HG03469 (cell line): ENCODE results near the gene PTAFR.

Experiments used
- ATAC-seq: cut with Tn5 transposase; IDR thresholded peaks from one replicate; pipeline ENCODE4 v1.9.1; 2021; ENCODE audit warnings: mild to moderate bottlenecking, moderate library complexity, moderate number of reproducible peaks; ENCODE audit not compliant: unreplicated experiment

The PTAFR gene, protein sequence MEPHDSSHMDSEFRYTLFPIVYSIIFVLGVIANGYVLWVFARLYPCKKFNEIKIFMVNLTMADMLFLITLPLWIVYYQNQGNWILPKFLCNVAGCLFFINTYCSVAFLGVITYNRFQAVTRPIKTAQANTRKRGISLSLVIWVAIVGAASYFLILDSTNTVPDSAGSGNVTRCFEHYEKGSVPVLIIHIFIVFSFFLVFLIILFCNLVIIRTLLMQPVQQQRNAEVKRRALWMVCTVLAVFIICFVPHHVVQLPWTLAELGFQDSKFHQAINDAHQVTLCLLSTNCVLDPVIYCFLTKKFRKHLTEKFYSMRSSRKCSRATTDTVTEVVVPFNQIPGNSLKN

GRCh38 chr1:28176492-28177470 is at the start of gene PTAFR:
Gene PTAFR, minus strand, starts transcription at chr1:28176690. Its CDS starts 25,669 bp downstream, at chr1:28151021.
- ATAC-seq = no peak

DNA sequence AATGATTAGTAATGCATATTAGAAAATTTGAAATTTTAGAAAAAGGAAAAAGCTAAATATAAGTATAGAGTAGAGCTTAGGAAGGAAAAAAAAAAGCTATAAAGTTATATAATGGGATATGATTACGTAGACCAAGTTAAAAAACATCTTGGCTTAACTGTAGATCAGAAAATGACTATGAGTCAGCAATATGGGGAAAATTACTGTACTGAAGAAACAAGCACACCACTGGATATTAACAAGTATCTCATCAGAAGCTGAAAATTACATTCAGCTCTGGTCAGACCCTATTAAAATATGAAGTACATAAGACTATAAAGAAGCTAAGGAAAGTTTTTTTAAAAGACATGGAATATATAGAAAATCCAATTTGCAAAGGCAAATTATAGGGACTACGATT is 36.8 kb upstream of the PTAFR start:
- no peak for ATAC-seq

DNA sequence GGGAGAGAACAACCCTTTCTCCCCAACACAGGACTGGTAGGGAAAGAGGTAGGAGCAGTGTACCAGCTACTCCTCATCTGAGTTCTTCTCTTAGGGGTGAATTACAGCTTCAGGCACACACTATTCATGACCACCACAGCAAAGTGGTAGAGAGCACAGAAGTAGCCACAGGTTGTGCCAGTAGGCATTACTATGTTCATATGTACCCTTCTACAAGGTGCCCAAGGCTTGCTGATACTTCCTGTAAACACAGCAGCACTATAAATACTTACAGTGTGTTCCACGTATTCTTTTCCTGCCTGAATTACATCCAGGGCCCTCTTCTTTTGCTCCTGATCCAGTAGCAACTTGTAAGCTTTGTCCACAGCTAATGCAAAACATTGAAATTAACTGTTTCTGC is 33.2 kb upstream of the PTAFR start:
- no peak for ATAC-seq

DNA sequence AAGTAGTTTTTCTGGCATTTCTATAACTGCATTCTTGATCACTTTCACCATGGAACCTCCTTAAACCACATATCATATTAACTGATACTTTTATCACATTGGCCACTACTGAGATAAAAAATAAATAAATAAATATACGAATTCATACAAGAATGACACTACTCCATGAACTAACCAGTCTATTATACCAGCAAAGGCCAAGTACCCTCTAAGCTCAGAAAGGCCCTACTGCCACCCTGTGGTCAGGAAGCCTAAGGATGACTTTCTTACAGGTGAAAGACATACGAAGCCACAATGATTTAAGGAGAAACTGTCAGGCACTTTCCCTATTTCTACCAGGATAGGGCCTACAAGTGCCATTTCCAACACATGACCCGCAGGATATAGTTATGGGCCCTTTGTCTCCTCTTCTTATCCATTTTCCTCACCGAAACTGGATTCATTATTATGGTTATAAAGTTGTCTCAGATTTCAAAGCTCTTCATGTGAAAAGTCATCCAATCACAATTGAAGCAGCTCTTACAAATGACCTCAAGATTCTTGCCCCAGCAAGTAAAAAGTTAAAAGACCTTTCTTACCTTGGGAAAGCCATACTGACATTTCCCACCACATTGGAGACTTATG is 32.4 kb upstream of the PTAFR start:
- ATAC-seq = no peak

DNA sequence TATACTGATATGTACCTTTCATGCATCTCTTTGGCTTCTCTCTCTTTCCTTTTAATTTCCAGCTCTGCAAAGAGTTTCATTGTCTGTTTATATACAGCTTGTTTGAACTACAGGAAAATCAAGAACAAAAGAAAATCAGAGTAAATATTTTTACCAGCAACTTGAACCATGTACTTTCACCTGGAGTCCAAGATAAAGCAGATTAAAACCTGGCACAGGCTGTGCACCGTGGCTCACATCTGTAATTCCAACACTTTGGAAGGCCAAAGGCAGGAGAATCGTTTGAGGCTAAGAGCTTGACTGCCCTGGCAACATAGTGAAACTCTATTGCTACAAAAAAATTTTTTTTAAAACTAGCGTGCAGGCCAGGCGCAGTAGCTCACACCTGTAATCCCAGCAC is 28.8 kb upstream of the PTAFR start:
- ATAC-seq = no peak

- no peak for ATAC-seq
Observed at GRCh38 chr1:28200234-28200873, 23.9 kb upstream of the PTAFR start.

DNA sequence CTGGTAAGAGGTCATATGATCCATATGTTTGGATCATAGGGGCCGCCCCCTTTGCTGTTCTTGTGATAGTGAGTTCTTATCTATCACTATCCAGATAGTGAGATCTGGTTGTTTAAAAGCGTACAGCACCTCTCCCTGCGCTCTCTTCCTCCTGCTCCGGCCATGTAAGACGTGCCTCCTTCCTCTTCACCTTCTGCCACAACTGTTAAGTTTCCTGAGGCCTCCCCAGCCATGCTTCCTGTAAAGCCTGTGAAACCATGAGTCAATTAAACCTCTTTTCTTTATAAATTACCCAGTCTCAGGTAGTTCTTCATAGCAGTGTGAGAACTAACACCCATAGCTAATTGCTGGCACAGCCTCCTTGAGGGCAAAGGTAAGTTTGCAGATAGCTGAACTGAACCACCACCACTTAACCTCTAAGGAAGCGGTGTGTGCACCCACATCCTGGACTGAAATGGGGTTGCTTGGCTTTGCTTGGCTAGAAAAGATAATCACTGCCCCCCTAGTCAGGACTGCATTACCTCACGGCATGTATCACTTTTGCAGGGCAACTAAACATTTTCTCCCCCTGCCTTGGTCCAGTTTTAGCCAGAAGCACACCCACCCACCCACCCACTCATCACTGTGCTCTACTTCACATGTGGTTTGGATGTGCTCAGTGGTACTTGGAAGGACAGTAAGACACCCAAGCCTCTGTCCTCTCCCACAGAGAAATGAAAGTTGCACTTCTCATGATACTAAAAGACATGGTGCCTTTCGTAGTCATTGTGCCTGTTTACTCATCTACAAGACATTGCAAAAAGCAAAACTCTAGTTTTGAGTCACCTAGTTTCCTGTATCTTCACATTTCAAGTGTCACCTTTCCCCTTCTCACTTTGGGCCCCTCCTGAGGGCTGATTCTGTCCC is 23.1 kb upstream of the PTAFR start:
- peak; percentile 82 for ATAC-seq

DNA sequence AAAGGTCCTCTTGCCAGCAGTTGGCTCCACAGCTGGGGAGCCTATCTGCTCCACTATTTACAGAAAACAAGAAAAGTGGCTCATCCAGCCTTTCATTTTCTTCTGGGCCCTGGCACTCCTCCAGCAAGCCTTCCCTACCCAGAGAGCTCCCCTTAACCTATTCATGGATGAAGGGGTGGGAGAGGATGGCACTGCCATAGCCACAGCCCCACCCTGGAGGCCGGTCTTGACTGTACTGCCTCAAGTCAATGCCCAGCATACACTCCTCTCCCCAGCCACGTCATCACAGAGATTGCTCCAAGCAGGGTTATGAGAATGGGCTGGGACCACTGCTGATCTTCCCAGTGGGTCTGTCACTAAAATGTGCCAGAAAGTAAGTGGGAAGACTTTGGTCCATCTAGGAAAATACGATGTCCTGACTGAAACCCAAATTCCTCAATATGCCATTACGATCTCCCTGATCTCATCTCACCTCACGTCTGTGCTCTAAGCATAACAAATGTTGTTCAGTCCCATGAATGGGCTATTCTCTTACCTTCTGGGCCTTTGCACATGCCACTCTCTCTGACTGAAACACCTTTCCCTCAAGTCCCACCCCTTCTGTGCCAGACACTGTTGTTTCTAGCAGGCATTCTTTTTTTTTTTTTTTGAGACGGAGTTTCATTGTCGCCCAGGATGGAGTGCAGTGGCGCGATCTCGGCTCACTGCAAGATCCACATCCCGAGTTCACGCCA is 21.4 kb upstream of the PTAFR start:
- ATAC-seq = no peak

- ATAC-seq = no peak
Observed at GRCh38 chr1:28196330-28196729, 19.8 kb upstream of the PTAFR start.

DNA sequence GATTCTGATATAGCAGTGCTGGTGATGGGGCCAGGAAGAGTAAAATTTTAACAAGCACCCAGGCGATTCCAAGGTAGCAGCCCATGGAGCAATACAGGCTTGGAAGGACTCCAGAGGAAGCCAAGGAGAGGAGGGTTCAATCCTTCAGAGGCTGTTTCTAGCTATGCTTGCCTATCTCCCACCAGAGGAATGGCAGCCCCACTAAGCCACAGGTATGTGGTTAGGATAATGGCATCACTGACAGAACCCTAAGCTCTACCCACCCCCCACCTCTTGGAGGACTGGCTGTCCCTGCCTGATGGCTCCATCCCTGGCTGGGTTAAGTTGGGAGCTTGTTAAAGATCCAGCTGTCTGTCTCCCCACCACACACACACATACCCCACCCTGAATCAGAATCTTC is 19.3 kb upstream of the PTAFR start:
- no peak for ATAC-seq

DNA sequence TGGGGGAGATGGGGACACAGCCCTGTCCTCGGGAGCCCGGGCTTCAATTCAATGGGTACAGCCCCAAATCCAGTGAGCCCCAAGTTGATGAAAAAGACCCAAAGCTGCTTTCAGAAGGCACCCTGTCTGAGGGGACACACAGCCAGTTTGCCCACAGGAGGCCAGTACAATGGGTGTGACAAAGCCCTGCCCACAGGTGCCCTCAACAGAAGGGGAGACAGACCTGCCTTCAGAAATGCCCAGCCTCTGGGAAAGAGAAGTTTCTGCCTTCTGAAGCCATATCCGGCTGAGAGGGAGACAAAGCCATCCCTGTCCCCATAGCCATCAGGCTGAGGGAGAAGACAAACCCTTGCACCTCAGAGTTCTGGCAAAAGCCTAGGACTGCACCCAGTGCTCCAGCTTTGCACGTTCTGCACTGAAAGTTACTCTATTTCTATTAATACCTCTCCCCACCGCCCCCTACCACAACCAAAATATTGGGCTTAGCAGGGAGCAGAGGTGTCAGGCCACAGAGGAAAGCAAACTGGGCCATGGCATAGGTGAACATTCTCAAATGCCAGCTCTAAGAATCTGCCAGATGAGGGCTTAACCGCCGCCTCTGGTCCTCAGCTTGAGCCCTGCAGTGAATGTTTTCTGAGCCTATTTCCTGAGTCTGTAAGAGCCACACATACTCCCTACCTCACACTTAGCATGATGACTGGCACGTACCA is 18.0 kb upstream of the PTAFR start:
- ATAC-seq = no peak

DNA sequence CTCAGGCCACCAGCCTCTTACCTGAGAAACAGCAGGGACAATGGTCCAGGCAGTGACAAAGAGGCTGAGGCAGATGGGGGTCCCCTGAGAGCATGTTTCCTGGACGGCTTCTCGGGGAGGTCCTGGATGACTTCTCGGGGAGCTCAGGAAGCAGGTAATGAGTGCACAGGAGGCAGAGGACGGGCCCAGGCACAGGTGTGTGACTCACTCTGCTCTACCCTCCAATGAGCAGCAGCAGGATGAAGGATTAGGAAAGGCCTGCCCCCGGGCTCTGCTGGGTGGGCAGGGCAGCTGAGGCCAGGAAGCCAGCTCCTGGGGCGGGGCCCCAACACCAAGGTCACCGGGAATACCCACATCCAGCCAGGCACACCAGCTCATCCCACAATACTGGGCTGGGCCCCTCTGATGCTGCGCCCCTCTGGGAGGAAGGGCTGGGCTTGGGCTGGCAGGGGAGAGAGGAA is 17.2 kb upstream of the PTAFR start:
- ATAC-seq = no peak

DNA sequence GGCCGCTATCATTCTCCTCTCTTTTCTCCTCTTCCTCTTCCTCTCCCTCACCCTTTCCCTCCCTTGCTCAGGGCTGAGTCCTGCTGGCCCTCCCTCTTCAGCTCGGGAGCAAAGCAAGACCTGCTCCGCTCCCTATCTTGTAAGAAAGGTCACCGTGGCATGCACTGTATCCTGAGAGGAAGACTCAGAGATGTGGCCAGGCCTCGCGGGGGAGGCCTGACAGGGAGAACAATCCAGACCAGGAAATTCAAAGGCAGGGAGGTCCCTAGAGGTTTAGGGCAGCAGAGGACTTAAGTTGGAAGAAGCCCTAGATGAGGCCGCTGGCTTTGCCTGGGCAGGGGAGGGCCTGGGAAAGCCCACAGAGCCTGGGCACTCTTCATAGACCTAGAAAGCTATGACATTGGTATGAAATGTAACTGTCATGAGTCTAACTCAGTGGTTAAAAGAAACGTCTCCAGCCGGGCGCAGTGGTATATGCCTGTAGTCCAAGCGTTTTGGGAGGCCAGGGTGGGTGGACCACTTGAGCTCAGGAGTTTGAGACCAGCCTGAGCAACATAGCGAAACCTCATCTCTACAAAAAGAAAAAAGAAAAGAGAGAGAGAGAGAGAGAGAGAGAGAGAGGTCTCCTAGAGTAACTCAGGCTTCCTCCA is 14.6 kb upstream of the PTAFR start:
- no peak for ATAC-seq

- no peak for ATAC-seq
Observed at GRCh38 chr1:28190337-28190979, 14.0 kb upstream of the PTAFR start.

- ATAC-seq = no peak
Observed at GRCh38 chr1:28185071-28185470, 8.6 kb upstream of the PTAFR start.

GRCh38 chr1:28180306-28181305 is 4.1 kb upstream of the PTAFR start:
- ATAC-seq = no peak
